Stimulated activated CD4-positive, alpha-beta T cell treated with anti-CD3 and anti-CD28 coated beads, Interleukin-12 subunit alpha, Interleukin-12 subunit beta, amount 100 ng/mL, for 4 hours (primary cell): ENCODE data around the gene SGK1.
"Not testable (repeated sequence)": the region's sequence is repeated elsewhere in the genome, so short reads cannot be mapped to it uniquely, and the experiment has no call there.

Source experiments
- DNase-seq: peaks from one replicate; pipeline ENCODE4 v3.0.0-alpha.2; 2020

SGK1 gene

GRCh38 chr6:134326192-134326591 lies 8.3 kb upstream of the SGK1 start:
- DNase-seq = not testable (repeated sequence)

GRCh38 chr6:134324766-134325165 lies 6.9 kb upstream of the SGK1 start:
- DNase-seq = no peak

GRCh38 chr6:134324141-134324540 lies 6.2 kb upstream of the SGK1 start:
- no peak for DNase-seq

- no peak for DNase-seq
Measured at GRCh38 chr6:134323698-134324097, 5.8 kb upstream of the SGK1 start.

- no peak for DNase-seq
Measured at GRCh38 chr6:134323294-134323693, 5.4 kb upstream of the SGK1 start.

GRCh38 chr6:134322216-134322615 lies 4.3 kb upstream of the SGK1 start:
- no peak for DNase-seq

- DNase-seq = no peak
Measured at GRCh38 chr6:134321246-134321645, 3.3 kb upstream of the SGK1 start.

- DNase-seq = not testable (repeated sequence)
Measured at GRCh38 chr6:134319686-134320085, 1.8 kb upstream of the SGK1 start.

GRCh38 chr6:134318974-134319281 lies 1.0 kb upstream of the SGK1 start:
- DNase-seq = no peak

GRCh38 chr6:134318236-134318973 lies 493 bp upstream of the SGK1 start:
- DNase-seq = no peak

- no peak for DNase-seq
Measured at GRCh38 chr6:134316733-134317431, 1.0 kb downstream of the SGK1 start.

GRCh38 chr6:134315974-134316441 lies 1.9 kb downstream of the SGK1 start:
- DNase-seq = no peak

GRCh38 chr6:134315189-134315588 lies 2.7 kb downstream of the SGK1 start:
- DNase-seq = no peak

- no peak for DNase-seq
Measured at GRCh38 chr6:134314006-134314821, 3.7 kb downstream of the SGK1 start.

GRCh38 chr6:134312038-134312660 lies 5.8 kb downstream of the SGK1 start:
- DNase-seq = no peak

- DNase-seq = no peak
Measured at GRCh38 chr6:134310817-134311216, 7.1 kb downstream of the SGK1 start.

GRCh38 chr6:134309983-134310605 lies 7.8 kb downstream of the SGK1 start:
- DNase-seq = no peak

GRCh38 chr6:134309227-134309626 lies 8.7 kb downstream of the SGK1 start:
- no peak for DNase-seq

GRCh38 chr6:134308800-134309199 lies 9.1 kb downstream of the SGK1 start:
- DNase-seq = no peak

- no peak for DNase-seq
Measured at GRCh38 chr6:134307870-134308269, 10.0 kb downstream of the SGK1 start.

GRCh38 chr6:134307075-134307474 lies 10.8 kb downstream of the SGK1 start:
- DNase-seq = no peak

- DNase-seq = not testable (repeated sequence)
Measured at GRCh38 chr6:134304381-134304780, 13.5 kb downstream of the SGK1 start.

GRCh38 chr6:134303891-134304290 lies 14.0 kb downstream of the SGK1 start:
- no peak for DNase-seq
